ENCODE measurements around the gene TARS3.

TARS3 gene

GRCh38 chr15:101625980-101626379, 98.3 kb downstream of the TARS3 start:
- H3K36me3 ChIP-seq (replicated peaks): no peaks in the 10 kb centered on the region
- H3K27ac ChIP-seq: no peak overlapping the region
- no peak for TF ChIP-seq CTCF (IDR thresholded peaks at IDR 0.05; ENCODE audit: low read depth, low read length, missing control alignments)
- DNase-seq: no peak
- no peak overlapping the region for H3K4me3 ChIP-seq (ENCODE audit: low read depth, low read length)
- no peaks in the 10 kb centered on the region for H3K27me3 ChIP-seq (replicated peaks)
- in situ Hi-C loops (cut with HindIII; ENCODE audit: low pct_ligation_motif_present, low sequenced_read_pairs): no loop called here

- Histone ChIP-seq H3K4me3 (ENCODE audit: low read depth, low read length) (no peak overlapping the region), H3K27ac (no peak overlapping the region), H3K27me3 (replicated peaks) (no peaks in the 10 kb centered on the region), H3K36me3 (replicated peaks) (no peaks in the 10 kb centered on the region)
- no peak for TF ChIP-seq CTCF (IDR thresholded peaks at IDR 0.05; ENCODE audit: low read depth, low read length, missing control alignments)
- no peak for DNase-seq
- in situ Hi-C loops (cut with HindIII; ENCODE audit: low pct_ligation_motif_present, low sequenced_read_pairs): no loop called here
Observed at GRCh38 chr15:101625184-101625583, 99.1 kb downstream of the TARS3 start.

GRCh38 chr15:101623367-101624304, 100.6 kb downstream of the TARS3 start:
- Histone ChIP-seq H3K36me3 (replicated peaks) (no peaks in the 10 kb centered on the region), H3K27ac (no peak overlapping the region), H3K4me3 (ENCODE audit: low read depth, low read length) (no peak overlapping the region), H3K27me3 (replicated peaks) (no peaks in the 10 kb centered on the region)
- DNase-seq: no peak
- no peak for TF ChIP-seq CTCF (IDR thresholded peaks at IDR 0.05; ENCODE audit: low read depth, low read length, missing control alignments)
- in situ Hi-C loops (cut with HindIII; ENCODE audit: low pct_ligation_motif_present, low sequenced_read_pairs): no loop called here

GRCh38 chr15:101621961-101622360, 102.3 kb downstream of the TARS3 start:
- no peak for DNase-seq
- Histone ChIP-seq H3K27me3 (replicated peaks) (no peaks in the 10 kb centered on the region), H3K36me3 (replicated peaks) (no peaks in the 10 kb centered on the region), H3K4me3 (ENCODE audit: low read depth, low read length) (no peak overlapping the region), H3K27ac (no peak overlapping the region)
- in situ Hi-C loops (cut with HindIII; ENCODE audit: low pct_ligation_motif_present, low sequenced_read_pairs): no loop called here
- no peak for TF ChIP-seq CTCF (IDR thresholded peaks at IDR 0.05; ENCODE audit: low read depth, low read length, missing control alignments)

- Histone ChIP-seq H3K27ac (no peak overlapping the region), H3K36me3 (replicated peaks) (no peaks in the 10 kb centered on the region), H3K4me3 (ENCODE audit: low read depth, low read length) (no peak overlapping the region), H3K27me3 (replicated peaks) (no peaks in the 10 kb centered on the region)
- in situ Hi-C loops (cut with HindIII; ENCODE audit: low pct_ligation_motif_present, low sequenced_read_pairs): no loop called here
- no peak for TF ChIP-seq CTCF (IDR thresholded peaks at IDR 0.05; ENCODE audit: low read depth, low read length, missing control alignments)
- no peak for DNase-seq
Observed at GRCh38 chr15:101620671-101621070, 103.6 kb downstream of the TARS3 start.

GRCh38 chr15:101619615-101619865, 104.7 kb downstream of the TARS3 start:
- no peak for TF ChIP-seq CTCF (IDR thresholded peaks at IDR 0.05; ENCODE audit: low read depth, low read length, missing control alignments)
- H3K27ac ChIP-seq: no peak overlapping the region
- no peaks in the 10 kb centered on the region for H3K36me3 ChIP-seq (replicated peaks)
- H3K27me3 ChIP-seq (replicated peaks): no peaks in the 10 kb centered on the region
- in situ Hi-C loops (cut with HindIII; ENCODE audit: low pct_ligation_motif_present, low sequenced_read_pairs): no loop called here
- no peak for DNase-seq
- H3K4me3 ChIP-seq (ENCODE audit: low read depth, low read length): no peak overlapping the region
